ENCODE measurements around the gene ARMC9. TPM values are rescaled to one million over a fixed set of nuclear protein-coding genes. Genes with fewer than 3 reads are reported as not detected.

The ARMC9 gene
- total and polyA plus RNA-seq, 2 of the 13 experiments (the other 11 are each of a cell fraction or from before 2014, with no cell fraction given) = 9.1 to 12.8 TPM

GRCh38 chr2:231418820-231419640 is 220.6 kb downstream of the ARMC9 start (continued):
- TF ChIP-seq HNF1B (CRISPR knock-in tag; IDR thresholded peaks at IDR 0.05) (no peak; the same call in 1 of the 2 replicates), MAFK (conservative IDR thresholded peaks at IDR 0.05 in 1 of 2, IDR thresholded peaks at IDR 0.05 in 1 of 2; ENCODE audit: low read length in 2 of 2) (no peak), ZNF407 (CRISPR knock-in tag; IDR thresholded peaks at IDR 0.05; ENCODE audit: not compliant biosample characterization) (peak; percentile 44), HNRNPL (IDR thresholded peaks at IDR 0.05; ENCODE audit: low read depth, low read length) (0 out of 2 replicates have a peak, but pooled peaks have one; percentile 52), CTCF (CRISPR knock-in tag; IDR thresholded peaks at IDR 0.05) (0 out of 2 replicates have a peak, but pooled peaks have one; percentile 9), ZZZ3 (CRISPR knock-in tag; IDR thresholded peaks at IDR 0.05; ENCODE audit: borderline replicate concordance) (no peak), SRSF4 (IDR thresholded peaks at IDR 0.05; ENCODE audit: low read depth, low read length, poor library complexity, severe bottlenecking) (no peak), DBP (CRISPR knock-in tag; IDR thresholded peaks at IDR 0.05; ENCODE audit: not compliant biosample characterization) (no peak), SP1 (IDR thresholded peaks at IDR 0.05) (no peak), SP1 (CRISPR knock-in tag; IDR thresholded peaks at IDR 0.05) (no peak), ZBTB10 (CRISPR knock-in tag; IDR thresholded peaks at IDR 0.05; ENCODE audit: borderline replicate concordance) (peak; percentile 65; the same call in 1 of the 2 replicates)

Data from HepG2 (cell line).